IMR-90 (cell line): Measurements from ENCODE around the gene ZNF529. TPM values are rescaled to one million over a fixed set of nuclear protein-coding genes. Genes with fewer than 3 reads are reported as not detected.

Experiments used
- ATAC-seq: fragments of 200-7000 bp; cut with Tn5 transposase; 2 replicates; pipeline ENCODE4 v1.9.1; 2020; ENCODE audit warnings: low read depth, mild to moderate bottlenecking, moderate library complexity
- BruUV-seq: library from RNA; stranded (reverse); fragments of 400-500 nt; replicated peaks from 2 replicates; lab custom pipeline; 2021; lab: Mats Ljungman, UMichigan
- CTCF ChIA-PET: fragments of 300-600 bp; formaldehyde crosslinking; extraction: SDS; loops from one replicate; lab custom pipeline; 2021; ENCODE audit warnings: antibody characterized with exemption; lab: Yijun Ruan, JAX
- POLR2A ChIA-PET: fragments of 300-600 bp; sonication (Branson Sonifier 250); formaldehyde crosslinking; loops from one replicate; lab custom pipeline; 2022; ENCODE audit warnings: antibody characterized with exemption; ENCODE audit not compliant: unreplicated experiment; lab: Charles Lee
- DNase-seq: peaks from one replicate; pipeline ENCODE4 v3.0.0; 2013
- H2AFZ ChIP-seq: replicated peaks from 2 replicates; pipeline ENCODE3; 2013; ENCODE audit warnings: low read length, mild to moderate bottlenecking; ENCODE audit not compliant: poor library complexity
- H2AK5ac ChIP-seq: 2 replicates; pipeline ENCODE4 v1.6.1; 2013; ENCODE audit warnings: low read depth, low read length, inconsistent platforms
- H2AK9ac ChIP-seq: replicated peaks from 2 replicates; pipeline ENCODE3; 2013; ENCODE audit warnings: mild to moderate bottlenecking, low read depth, low read length, moderate library complexity; ENCODE audit not compliant: poor library complexity
- H2BK120ac ChIP-seq: 2 replicates; pipeline ENCODE4 v1.6.1; 2013; ENCODE audit warnings: low read depth, low read length, inconsistent platforms
- H2BK15ac ChIP-seq: 3 replicates; pipeline ENCODE4 v1.6.1; 2013; ENCODE audit warnings: low read depth, low read length, inconsistent platforms
- H2BK20ac ChIP-seq: 2 replicates; pipeline ENCODE4 v1.6.1; 2013; ENCODE audit warnings: low read depth, mild to moderate bottlenecking, inconsistent platforms, low read length, moderate library complexity
- H2BK5ac ChIP-seq: 2 replicates; pipeline ENCODE4 v1.6.1; 2013; ENCODE audit warnings: mild to moderate bottlenecking, low read depth, low read length, inconsistent platforms; ENCODE audit not compliant: poor library complexity, severe bottlenecking
- H3K14ac ChIP-seq: replicated peaks from 2 replicates; pipeline ENCODE4 v1.6.1; 2013; ENCODE audit warnings: low read depth, low read length, inconsistent platforms
- H3K18ac ChIP-seq: 2 replicates; pipeline ENCODE4 v1.6.1; 2013; ENCODE audit warnings: low read depth, low read length, control low read depth
- H3K23ac ChIP-seq: 2 replicates; pipeline ENCODE4 v1.6.1; 2013; ENCODE audit warnings: low read depth, low read length, inconsistent platforms
- H3K27ac ChIP-seq: 2 replicates; pipeline ENCODE4 v1.5.1; 2013; ENCODE audit warnings: mild to moderate bottlenecking, control low read depth, low read length; ENCODE audit not compliant: insufficient read depth
- H3K27me3 ChIP-seq: 2 replicates; pipeline ENCODE4 v1.6.1; 2013; ENCODE audit warnings: low read length; ENCODE audit not compliant: control insufficient read depth, insufficient read depth
- H3K36me3 ChIP-seq: 2 replicates; pipeline ENCODE4 v1.6.1; 2013; ENCODE audit warnings: low read length, mixed read lengths; ENCODE audit not compliant: control insufficient read depth, insufficient read depth
- H3K4ac ChIP-seq: 2 replicates; pipeline ENCODE4 v1.6.1; 2013; ENCODE audit warnings: low read depth, low read length, inconsistent platforms
- H3K4me1 ChIP-seq: 2 replicates; pipeline ENCODE4 v1.6.1; 2013; ENCODE audit warnings: low read length, mixed read lengths; ENCODE audit not compliant: control insufficient read depth, insufficient read depth
- H3K4me2 ChIP-seq: 2 replicates; pipeline ENCODE4 v1.6.1; 2013; ENCODE audit warnings: low read depth, mild to moderate bottlenecking, control low read depth, low read length, moderate library complexity
- H3K4me3 ChIP-seq: 2 replicates; pipeline ENCODE4 v1.5.1; 2013; ENCODE audit warnings: low read depth, mild to moderate bottlenecking, control low read depth, low read length, moderate library complexity; ENCODE audit not compliant: insufficient read depth
- H3K56ac ChIP-seq: 2 replicates; pipeline ENCODE4 v1.6.1; 2013; ENCODE audit warnings: low read length, inconsistent platforms; ENCODE audit not compliant: insufficient read depth; ENCODE audit errors: extremely low read depth
- H3K79me1 ChIP-seq, 2 experiments: 2 replicates each; pipeline ENCODE4 v1.6.1; 2013; ENCODE audit warnings: low read length in 2 of 2, inconsistent platforms in 1 of 2, low read depth in 1 of 2
- H3K9ac ChIP-seq: 2 replicates; pipeline ENCODE4 v1.6.1; 2013; ENCODE audit warnings: low read depth, low read length, control low read depth
- H3K9me1 ChIP-seq: 2 replicates; pipeline ENCODE4 v1.6.1; 2013; ENCODE audit warnings: low read length, inconsistent platforms; ENCODE audit not compliant: insufficient read depth
- H3K9me3 ChIP-seq: 2 replicates; pipeline ENCODE4 v1.6.1; 2013; ENCODE audit warnings: low read length; ENCODE audit not compliant: control insufficient read depth, insufficient read depth
- H4K20me1 ChIP-seq: 2 replicates; pipeline ENCODE4 v1.6.1; 2013; ENCODE audit warnings: low read length, inconsistent platforms; ENCODE audit not compliant: insufficient read depth
- H4K5ac ChIP-seq: 2 replicates; pipeline ENCODE4 v1.6.1; 2013; ENCODE audit warnings: mild to moderate bottlenecking, low read depth, low read length, control low read depth
- H4K8ac ChIP-seq, 2 experiments: 2 replicates each; pipeline ENCODE4 v1.6.1; 2013; ENCODE audit warnings: low read depth in 2 of 2, low read length in 2 of 2, control low read depth in 1 of 2, inconsistent platforms in 1 of 2
- H4K91ac ChIP-seq: 2 replicates; pipeline ENCODE4 v1.6.1; 2013; ENCODE audit warnings: low read depth, low read length, inconsistent platforms; ENCODE audit not compliant: insufficient read depth
- BHLHE40 ChIP-seq: fragments of 150-350 bp; IDR thresholded peaks from 2 replicates; pipeline ENCODE4 v1.6.1; 2016; ENCODE audit warnings: mild to moderate bottlenecking, low read depth, low read length
- CEBPB ChIP-seq: IDR thresholded peaks from 2 replicates; pipeline ENCODE4 v1.6.1; 2012; ENCODE audit warnings: low read depth, low read length, improper control_type of control experiment
- CHD1 ChIP-seq: IDR thresholded peaks from 2 replicates; pipeline ENCODE4 v1.6.1; 2012; ENCODE audit warnings: low read depth, low read length, improper control_type of control experiment
- ELK1 ChIP-seq: fragments of 150-350 bp; IDR thresholded peaks from 2 replicates; pipeline ENCODE4 v1.6.1; 2016; ENCODE audit warnings: low read depth, mild to moderate bottlenecking, low read length, moderate library complexity, borderline replicate concordance
- MAZ ChIP-seq: IDR thresholded peaks from 2 replicates; pipeline ENCODE4 v1.6.1; 2012; ENCODE audit warnings: low read depth, mild to moderate bottlenecking, low read length, improper control_type of control experiment, moderate library complexity, borderline replicate concordance
- NFE2L2 ChIP-seq: fragments of 150-350 bp; IDR thresholded peaks from 2 replicates; pipeline ENCODE4 v1.6.1; 2016; ENCODE audit warnings: low read depth, mild to moderate bottlenecking, low read length
- POLR2A ChIP-seq: IDR thresholded peaks from 2 replicates; pipeline ENCODE4 v1.6.1; 2012; ENCODE audit warnings: mild to moderate bottlenecking, low read depth, low read length
- RAD21 ChIP-seq: IDR thresholded peaks from 2 replicates; pipeline ENCODE4 v1.6.1; 2012; ENCODE audit warnings: low read length, improper control_type of control experiment
- RFX5 ChIP-seq: IDR thresholded peaks from 2 replicates; pipeline ENCODE4 v1.8.0; 2012; ENCODE audit warnings: low read depth, mild to moderate bottlenecking, low read length, moderate library complexity
- SMC3 ChIP-seq: fragments of 150-350 bp; IDR thresholded peaks from 2 replicates; pipeline ENCODE4 v1.6.1; 2016; ENCODE audit warnings: low read depth, mild to moderate bottlenecking, antibody characterized with exemption, low read length, moderate library complexity
- WGBS, 2 experiments: methylation state at CpG; one replicate each; pipeline versions ENCODE4 v1.1.5 to v1.1.7; 2013; ENCODE audit warnings: missing lambda C conversion rate in 2 of 2; ENCODE audit not compliant: insufficient read length in 1 of 2; ENCODE audit errors: extremely low coverage in 2 of 2; 5-methylcytosine and 5-hydroxymethylcytosine counted together
- dilution Hi-C: fragments of 300-500 bp; cut with HindIII; formaldehyde crosslinking; loops from one replicate; pipeline ENCODE4 v1.14.3; 2018; ENCODE audit warnings: low sequenced_read_pairs; ENCODE audit not compliant: unreplicated experiment
- in situ Hi-C: fragments of 300-500 bp; cut with MboI; formaldehyde crosslinking; loops from 3 replicates; pipeline ENCODE4 v1.14.3; 2019; ENCODE audit warnings: low sequenced_read_pairs, inconsistent platforms, mixed read lengths
- intact Hi-C: fragments of 100-400 bp; cut with micrococcal nuclease; formaldehyde crosslinking; loops from 2 replicates; pipeline ENCODE4 v1.10.0; 2022
- polyA plus RNA-seq, 3 experiments: library from polyadenylated mRNA; depleted of rRNA; stranded (reverse); fragments of >200 nt; gene quantifications; 2 replicates each; pipeline ENCODE4 v1.2.3, GENCODE V29; 2012; ENCODE audit warnings: low replicate concordance in 1 of 3
- total RNA-seq: library from RNA; depleted of rRNA; stranded (reverse); fragments of >200 nt; gene quantifications from 2 replicates; pipeline ENCODE4 v1.2.3, GENCODE V29; 2012
- TF ChIP-seq, protein P1 (sequence below): fragments of 150-350 bp; IDR thresholded peaks from 2 replicates; pipeline ENCODE4 v1.6.1; 2017; ENCODE audit warnings: mild to moderate bottlenecking, antibody characterized with exemption, low read length, low read depth

Gene ZNF529
- total and polyA plus RNA-seq, 2 of the 4 experiments (the other 2 are of a cell fraction): 2.4 to 6.8 TPM

DNA sequence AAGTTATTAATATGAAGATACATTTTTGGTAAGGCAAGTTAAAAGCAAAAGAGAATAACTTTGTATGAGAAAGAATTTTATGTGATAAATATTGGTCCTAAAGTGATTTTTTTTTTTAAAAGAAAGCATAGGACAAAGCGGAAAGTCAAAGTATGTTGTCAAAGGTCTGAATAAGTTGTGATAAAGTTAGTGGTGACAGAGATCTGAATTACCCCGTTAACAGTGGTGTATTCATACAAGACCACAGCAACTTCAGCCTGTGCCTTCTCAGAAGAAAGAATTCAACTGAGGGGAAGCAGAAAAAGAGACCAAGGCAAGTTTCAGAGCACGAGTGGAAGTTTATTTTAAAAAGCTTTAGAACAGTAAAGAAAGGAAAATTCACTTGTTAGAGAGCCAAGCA, 64.8 kb downstream of the ZNF529 start:
- intact Hi-C loops: no loop called here
- Histone ChIP-seq H2AFZ (no peak overlapping the region), H4K91ac (no peak overlapping the region), H3K4me1 (no peaks in the 10 kb centered on the region), H4K5ac (no peak overlapping the region), H3K18ac (no peak overlapping the region), H3K36me3 (peaks cover 3% of the 10 kb centered on the region; the same call in 1 of the 2 replicates), H2BK120ac (no peak overlapping the region), H3K9ac (no peak overlapping the region), H3K56ac (no peak overlapping the region), H3K9me3 (peaks cover 47% of the 10 kb centered on the region), H3K14ac (no peak overlapping the region), H3K27ac (no peak overlapping the region), H3K27me3 (no peaks in the 10 kb centered on the region), H3K79me1 (no peaks in the 10 kb centered on the region; a peak in 1 of 4 replicates), H3K4ac (no peak overlapping the region), H2AK9ac (no peak overlapping the region), H2BK5ac (no peak overlapping the region), H3K23ac (no peak overlapping the region), H4K20me1 (no peaks in the 10 kb centered on the region), H4K8ac (no peak overlapping the region), H3K4me2 (no peak overlapping the region), H2BK20ac (no peak overlapping the region), H2AK5ac (no peak overlapping the region), H3K4me3 (no peak overlapping the region), H3K9me1 (no peaks in the 10 kb centered on the region), H2BK15ac (no peak overlapping the region)
- no peak for TF ChIP-seq RAD21
- TF ChIP-seq, protein P1, sequence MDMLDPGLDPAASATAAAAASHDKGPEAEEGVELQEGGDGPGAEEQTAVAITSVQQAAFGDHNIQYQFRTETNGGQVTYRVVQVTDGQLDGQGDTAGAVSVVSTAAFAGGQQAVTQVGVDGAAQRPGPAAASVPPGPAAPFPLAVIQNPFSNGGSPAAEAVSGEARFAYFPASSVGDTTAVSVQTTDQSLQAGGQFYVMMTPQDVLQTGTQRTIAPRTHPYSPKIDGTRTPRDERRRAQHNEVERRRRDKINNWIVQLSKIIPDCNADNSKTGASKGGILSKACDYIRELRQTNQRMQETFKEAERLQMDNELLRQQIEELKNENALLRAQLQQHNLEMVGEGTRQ: no peak
- TF ChIP-seq POLR2A: no peak
- TF ChIP-seq CEBPB: no peak
- TF ChIP-seq NFE2L2: no peak
- no peak for TF ChIP-seq BHLHE40
- TF ChIP-seq MAZ: no peak
- no peak for TF ChIP-seq RFX5
- TF ChIP-seq CHD1: no peak
- no peak for TF ChIP-seq ELK1
- no peak for TF ChIP-seq SMC3
- in situ Hi-C loops: no loop called here
- ChIA-PET CTCF (no interaction called here), POLR2A (no interaction called here)
- dilution Hi-C loops: no loop called here
- ATAC-seq (no peak), DNase-seq (no peak)
- no CpG with 5 or more reads among the region's 3 CpGs for WGBS, 2 experiments
- no TSS peak for BruUV-seq
